ENCODE measurements around the gene EXD3. TPM values are rescaled to one million over a fixed set of nuclear protein-coding genes. Genes with fewer than 3 reads are reported as not detected.
"Not testable (repeated sequence)": the region's sequence is repeated elsewhere in the genome, so short reads cannot be mapped to it uniquely, and the experiment has no call there.

EXD3 gene
- total RNA-seq, 1 donor from 2014 or later, result 6.8 TPM

- H3K27ac Mint-ChIP-seq, result no peak overlapping the region
- peaks cover 23% of the 10 kb centered on the region for H3K36me3 Mint-ChIP-seq (ENCODE audit: low read depth)
- H3K4me3 Mint-ChIP-seq (ENCODE audit: low read depth), result peak overlapping the region; percentile 45
- H3K9me3 Mint-ChIP-seq, result no peaks in the 10 kb centered on the region
- H3K27me3 Mint-ChIP-seq (ENCODE audit: low read depth), result no peaks in the 10 kb centered on the region
- no peak for DNase-seq (ENCODE audit: low spot score)
- intact Hi-C loops (cut with micrococcal nuclease), result loop anchor here (10.0 kb wide), 1 partner anchor 481 kb away; the partner anchor contains the start of gene PTGDS
- H3K4me1 Mint-ChIP-seq (ENCODE audit: low read depth), result peaks cover 16% of the 10 kb centered on the region
Observed at GRCh38 chr9:137456061-137456863, 33.3 kb upstream of the EXD3 start.

GRCh38 chr9:137455359-137455991 lies 32.5 kb upstream of the EXD3 start:
- H3K27me3 Mint-ChIP-seq (ENCODE audit: low read depth), result no peaks in the 10 kb centered on the region
- no peak overlapping the region for H3K4me3 Mint-ChIP-seq (ENCODE audit: low read depth)
- H3K9me3 Mint-ChIP-seq, result no peaks in the 10 kb centered on the region
- intact Hi-C loops (cut with micrococcal nuclease), result loop anchor here (10.0 kb wide), 1 partner anchor 481 kb away; the partner anchor contains the start of gene PTGDS
- H3K4me1 Mint-ChIP-seq (ENCODE audit: low read depth), result peaks cover 18% of the 10 kb centered on the region
- H3K36me3 Mint-ChIP-seq (ENCODE audit: low read depth), result peaks cover 23% of the 10 kb centered on the region
- no peak overlapping the region for H3K27ac Mint-ChIP-seq
- no peak for DNase-seq (ENCODE audit: low spot score)

GRCh38 chr9:137454597-137455358 lies 31.8 kb upstream of the EXD3 start:
- H3K4me1 Mint-ChIP-seq (ENCODE audit: low read depth), result peaks cover 17% of the 10 kb centered on the region
- H3K9me3 Mint-ChIP-seq, result no peaks in the 10 kb centered on the region
- intact Hi-C loops (cut with micrococcal nuclease), result loop anchor here (10.0 kb wide), 1 partner anchor 480 kb away; the partner anchor contains the start of gene PTGDS
- H3K27ac Mint-ChIP-seq, result no peak overlapping the region
- DNase-seq (ENCODE audit: low spot score), result no peak
- peak overlapping the region; percentile 51 for H3K4me3 Mint-ChIP-seq (ENCODE audit: low read depth)
- no peaks in the 10 kb centered on the region for H3K27me3 Mint-ChIP-seq (ENCODE audit: low read depth)
- peaks cover 28% of the 10 kb centered on the region for H3K36me3 Mint-ChIP-seq (ENCODE audit: low read depth)

GRCh38 chr9:137454145-137454596 lies 31.2 kb upstream of the EXD3 start:
- no peaks in the 10 kb centered on the region for H3K9me3 Mint-ChIP-seq
- H3K4me3 Mint-ChIP-seq (ENCODE audit: low read depth), result peak overlapping the region; percentile 51
- H3K4me1 Mint-ChIP-seq (ENCODE audit: low read depth), result peaks cover 16% of the 10 kb centered on the region
- DNase-seq (ENCODE audit: low spot score), result peak; percentile 53
- H3K27ac Mint-ChIP-seq, result no peak overlapping the region
- no peaks in the 10 kb centered on the region for H3K27me3 Mint-ChIP-seq (ENCODE audit: low read depth)
- intact Hi-C loops (cut with micrococcal nuclease), result loop anchor here (10.0 kb wide), 1 partner anchor 479 kb away; the partner anchor contains the start of gene PTGDS
- peaks cover 34% of the 10 kb centered on the region for H3K36me3 Mint-ChIP-seq (ENCODE audit: low read depth)

GRCh38 chr9:137453643-137454081 lies 30.7 kb upstream of the EXD3 start:
- peak overlapping the region; percentile 33 for H3K4me3 Mint-ChIP-seq (ENCODE audit: low read depth)
- H3K9me3 Mint-ChIP-seq, result no peaks in the 10 kb centered on the region
- H3K27ac Mint-ChIP-seq, result no peak overlapping the region
- H3K4me1 Mint-ChIP-seq (ENCODE audit: low read depth), result peaks cover 16% of the 10 kb centered on the region
- no peaks in the 10 kb centered on the region for H3K27me3 Mint-ChIP-seq (ENCODE audit: low read depth)
- H3K36me3 Mint-ChIP-seq (ENCODE audit: low read depth), result peaks cover 39% of the 10 kb centered on the region
- DNase-seq (ENCODE audit: low spot score), result peak; percentile 63
- intact Hi-C loops (cut with micrococcal nuclease), result loop anchor here (10.0 kb wide), 1 partner anchor 479 kb away; the partner anchor contains the start of gene PTGDS

GRCh38 chr9:137452761-137453642 lies 30.0 kb upstream of the EXD3 start:
- no peaks in the 10 kb centered on the region for H3K27me3 Mint-ChIP-seq (ENCODE audit: low read depth)
- H3K36me3 Mint-ChIP-seq (ENCODE audit: low read depth), result peaks cover 41% of the 10 kb centered on the region
- no peak overlapping the region for H3K27ac Mint-ChIP-seq
- DNase-seq (ENCODE audit: low spot score), result no peak
- H3K9me3 Mint-ChIP-seq, result no peaks in the 10 kb centered on the region
- intact Hi-C loops (cut with micrococcal nuclease), result loop anchor here (10.0 kb wide), 1 partner anchor 478 kb away; the partner anchor contains the start of gene PTGDS
- peaks cover 16% of the 10 kb centered on the region for H3K4me1 Mint-ChIP-seq (ENCODE audit: low read depth)
- H3K4me3 Mint-ChIP-seq (ENCODE audit: low read depth), result no peak overlapping the region

- H3K27me3 Mint-ChIP-seq (ENCODE audit: low read depth), result no peaks in the 10 kb centered on the region
- H3K4me3 Mint-ChIP-seq (ENCODE audit: low read depth), result peak overlapping the region; percentile 6
- no peak for DNase-seq (ENCODE audit: low spot score)
- peaks cover 17% of the 10 kb centered on the region for H3K4me1 Mint-ChIP-seq (ENCODE audit: low read depth)
- intact Hi-C loops (cut with micrococcal nuclease), result loop anchor here (10.0 kb wide), 1 partner anchor 477 kb away; the partner anchor contains the start of gene PTGDS
- no peak overlapping the region for H3K27ac Mint-ChIP-seq
- H3K36me3 Mint-ChIP-seq (ENCODE audit: low read depth), result peaks cover 43% of the 10 kb centered on the region
- H3K9me3 Mint-ChIP-seq, result no peaks in the 10 kb centered on the region
Observed at GRCh38 chr9:137452006-137452760, 29.2 kb upstream of the EXD3 start.

GRCh38 chr9:137451264-137452005 lies 28.5 kb upstream of the EXD3 start:
- not testable (repeated sequence) for H3K9me3 Mint-ChIP-seq; H3K4me3 Mint-ChIP-seq (ENCODE audit: low read depth); H3K27me3 Mint-ChIP-seq (ENCODE audit: low read depth); DNase-seq (ENCODE audit: low spot score); H3K27ac Mint-ChIP-seq
- Mint-ChIP-seq H3K4me1 (ENCODE audit: low read depth) (peaks cover 15% of the 10 kb centered on the region), H3K36me3 (ENCODE audit: low read depth) (peaks cover 40% of the 10 kb centered on the region)
- intact Hi-C loops (cut with micrococcal nuclease), result loop anchor here (10.0 kb wide), 1 partner anchor 477 kb away; the partner anchor contains the start of gene PTGDS

GRCh38 chr9:137450539-137451222 lies 27.7 kb upstream of the EXD3 start:
- not testable (repeated sequence) for H3K4me3 Mint-ChIP-seq (ENCODE audit: low read depth); H3K9me3 Mint-ChIP-seq; H3K27me3 Mint-ChIP-seq (ENCODE audit: low read depth); DNase-seq (ENCODE audit: low spot score); H3K27ac Mint-ChIP-seq
- H3K4me1 Mint-ChIP-seq (ENCODE audit: low read depth), result peaks cover 15% of the 10 kb centered on the region
- H3K36me3 Mint-ChIP-seq (ENCODE audit: low read depth), result peaks cover 33% of the 10 kb centered on the region
- intact Hi-C loops (cut with micrococcal nuclease), result loop anchor here (10.0 kb wide), 1 partner anchor 476 kb away; the partner anchor contains the start of gene PTGDS

- Mint-ChIP-seq H3K4me1 (ENCODE audit: low read depth) (peaks cover 21% of the 10 kb centered on the region), H3K27ac (no peak overlapping the region), H3K36me3 (ENCODE audit: low read depth) (peaks cover 31% of the 10 kb centered on the region), H3K9me3 (no peaks in the 10 kb centered on the region), H3K27me3 (ENCODE audit: low read depth) (no peaks in the 10 kb centered on the region), H3K4me3 (ENCODE audit: low read depth) (no peak overlapping the region)
- intact Hi-C loops (cut with micrococcal nuclease), result loop anchor here (10.0 kb wide), 1 partner anchor 475 kb away; the partner anchor contains the start of gene PTGDS
- DNase-seq (ENCODE audit: low spot score), result no peak
Observed at GRCh38 chr9:137449931-137450538, 27.1 kb upstream of the EXD3 start.

Measured in activated T-helper 2 cell treated with anti-CD3 and anti-CD28 coated beads, Interferon-gamma antibody, Interleukin-2, Interleukin-4, amounts not matched to agents 10 μg/mL and 5 μg/mL and 100 μg/mL, durations not matched to agents 14 hours and 24 hours and 36 hours (primary cell).